Measurements from ENCODE around the gene FBXO2. TPM values are rescaled to one million over a fixed set of nuclear protein-coding genes. Genes with fewer than 3 reads are reported as not detected.
A peak's percentile ranks its signal among the peaks of the same experiment; 100 is the strongest.

Gene FBXO2
- total RNA-seq, 1 donor from 2014 or later, result 15.0 TPM

DNA sequence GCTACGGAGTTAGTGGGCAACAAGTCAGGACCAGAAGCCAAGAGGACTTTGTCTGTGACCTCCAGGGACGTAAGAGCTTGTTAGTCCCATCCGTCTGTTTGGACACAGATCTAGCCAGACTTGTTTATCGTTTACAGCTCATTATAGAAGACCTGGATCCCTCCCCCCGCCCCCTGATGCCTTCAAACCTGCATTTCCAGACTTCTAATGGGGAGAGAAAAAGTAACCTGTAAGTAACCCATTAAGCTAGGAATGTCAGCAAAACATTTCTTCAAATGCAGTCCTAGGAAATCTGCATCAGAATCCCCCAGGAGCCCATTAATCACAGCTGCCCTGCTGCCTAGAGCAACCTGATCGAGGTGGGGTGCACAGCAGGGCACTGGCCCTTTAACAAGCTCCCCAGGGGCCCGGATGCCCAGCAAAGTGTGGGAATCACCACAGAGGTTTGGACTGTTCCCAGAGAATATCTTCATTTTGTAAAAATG, 28.1 kb upstream of the FBXO2 start:
- no peak for ATAC-seq
- no peak for DNase-seq (ENCODE audit: low spot score)

DNA sequence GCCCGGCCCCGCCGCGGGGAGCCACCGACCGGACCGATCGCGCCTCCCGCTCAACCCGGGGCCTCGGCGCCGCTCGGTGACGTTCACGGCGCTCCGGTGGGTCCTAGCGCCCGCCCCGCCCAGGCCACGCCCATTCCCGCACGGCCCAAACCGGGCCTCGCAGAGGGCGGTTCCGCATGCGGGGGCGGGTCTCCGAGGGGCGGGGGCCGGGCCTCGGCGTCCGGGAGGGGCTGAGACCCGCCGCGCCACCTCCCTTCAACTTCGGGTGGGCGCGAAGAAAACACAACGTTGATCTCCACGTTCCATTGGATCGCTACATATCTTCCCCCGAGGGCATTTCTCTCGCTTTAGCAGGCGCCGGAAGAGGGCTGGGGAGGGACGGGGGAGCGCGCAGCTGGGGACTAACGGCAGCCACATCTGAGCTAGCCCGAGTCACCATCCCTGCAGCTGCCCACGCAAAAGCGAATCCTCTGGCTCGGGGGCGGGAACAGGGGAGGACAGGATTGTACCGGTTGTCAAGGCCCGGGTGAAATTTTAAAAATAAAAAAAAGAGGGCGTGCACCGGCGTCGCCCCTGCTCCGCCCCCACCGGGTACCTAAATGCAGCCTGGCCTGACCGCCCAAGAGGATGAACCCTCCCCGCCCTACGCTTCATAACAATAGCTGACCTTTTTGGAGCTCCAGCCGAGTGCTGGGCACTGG, 27.0 kb upstream of the FBXO2 start, which contains the start of gene MAD2L2:
Gene MAD2L2, minus strand, starts transcription at position 78 of the 701 bp plus-strand sequence. CDS start 547 bp downstream, outside the sequence.
- DNase-seq (ENCODE audit: low spot score) (peak; percentile 93), ATAC-seq (peak; percentile 86)

DNA sequence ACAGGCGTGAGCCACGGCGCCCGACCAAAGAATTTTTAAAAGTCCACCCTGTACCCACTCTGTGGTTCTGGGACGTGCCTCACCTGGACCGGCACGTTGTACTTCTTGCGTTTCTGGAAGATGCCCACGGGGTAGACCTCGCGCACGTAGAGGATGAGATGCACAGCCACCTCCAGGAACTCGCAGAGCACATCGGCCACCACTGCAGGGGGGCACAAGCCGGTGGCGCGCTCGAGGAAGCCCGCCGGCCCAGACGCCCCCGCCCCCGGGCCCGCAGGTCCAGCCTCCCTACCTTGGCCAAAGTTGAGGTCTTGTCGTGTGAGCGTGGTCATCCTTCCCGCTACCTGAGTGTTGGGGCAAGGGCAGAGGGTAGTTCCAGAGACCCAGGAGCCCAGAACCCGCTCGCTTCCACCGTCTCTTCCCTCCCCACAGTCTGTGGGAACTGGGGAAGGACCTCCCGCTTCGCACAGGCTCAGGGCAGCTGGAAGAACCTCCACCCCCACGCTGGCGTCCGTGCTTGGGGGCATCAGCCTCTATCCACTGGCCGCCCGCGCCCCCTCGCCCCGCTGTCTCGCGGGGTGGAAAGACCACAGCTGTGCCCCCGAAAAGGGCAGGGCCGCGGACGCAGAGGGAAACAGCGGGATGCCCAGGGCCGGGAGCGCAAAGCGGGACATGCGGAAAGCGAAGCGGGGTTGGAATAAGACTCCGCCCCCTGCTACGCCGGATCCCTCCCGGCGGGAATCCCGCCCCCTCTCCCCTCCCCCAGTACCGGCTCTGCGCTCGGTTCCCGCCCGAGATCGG, 26.2 kb upstream of the FBXO2 start:
- no peak for DNase-seq (ENCODE audit: low spot score)

DNA sequence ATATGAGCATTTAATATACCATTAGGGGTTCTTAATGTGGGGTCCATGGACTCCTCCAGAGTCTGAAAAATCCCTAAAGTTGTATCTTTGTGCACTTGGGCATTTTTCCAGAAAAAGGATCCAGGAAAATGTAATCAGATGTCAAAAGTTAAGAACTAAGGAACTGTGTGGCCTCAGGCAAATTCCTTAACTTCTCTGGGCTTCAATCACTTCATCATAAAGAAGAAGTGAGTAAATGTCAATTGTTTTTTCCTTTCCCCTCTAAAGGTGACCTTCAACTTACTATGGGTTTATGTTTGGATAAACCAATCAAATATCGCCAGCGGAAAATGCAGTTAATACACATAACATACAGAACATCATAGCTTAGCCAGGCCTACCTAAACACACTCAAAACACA, 24.2 kb upstream of the FBXO2 start:
- DNase-seq (ENCODE audit: low spot score), result no peak
- no peak for ATAC-seq

More for the DNA sequence above, 26.2 kb upstream of the FBXO2 start:
- ATAC-seq, result peak; percentile 9

DNA sequence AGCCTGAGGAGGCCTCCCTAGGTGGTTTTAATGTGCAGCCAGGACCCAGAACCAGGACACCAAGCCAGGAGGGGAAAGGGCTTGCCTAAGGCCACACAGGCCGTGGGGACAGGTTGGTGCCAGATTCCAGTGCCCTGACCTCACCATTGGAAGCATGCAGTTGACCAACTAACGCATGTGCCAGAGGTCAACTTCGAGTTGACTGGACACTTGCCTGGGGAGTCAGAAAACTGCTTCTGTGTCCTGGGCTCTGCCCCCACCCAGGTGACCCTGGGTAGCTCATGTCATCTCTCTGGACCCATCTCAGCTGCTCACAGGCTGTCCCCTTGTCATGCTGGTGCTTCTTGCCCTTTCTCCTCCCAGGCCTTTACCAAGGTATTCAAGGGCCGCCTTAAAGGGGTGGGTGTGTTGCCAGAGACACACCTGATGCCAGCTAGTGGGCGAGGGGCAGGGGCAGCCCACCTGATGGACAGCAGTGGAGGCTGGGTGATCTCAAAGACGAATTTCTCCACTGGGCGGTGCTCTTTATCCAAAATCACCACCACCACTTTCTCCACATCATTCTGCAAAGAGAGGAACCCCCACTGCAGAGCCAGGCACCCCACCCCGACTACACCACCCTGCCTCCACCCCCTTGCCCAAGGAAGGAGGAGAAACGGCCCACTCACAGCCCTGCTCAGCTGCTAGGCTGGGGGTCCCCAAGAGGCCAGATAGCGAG, 22.3 kb upstream of the FBXO2 start:
- ATAC-seq, result peak; percentile 64
- peak; percentile 95 for DNase-seq (ENCODE audit: low spot score)

DNA sequence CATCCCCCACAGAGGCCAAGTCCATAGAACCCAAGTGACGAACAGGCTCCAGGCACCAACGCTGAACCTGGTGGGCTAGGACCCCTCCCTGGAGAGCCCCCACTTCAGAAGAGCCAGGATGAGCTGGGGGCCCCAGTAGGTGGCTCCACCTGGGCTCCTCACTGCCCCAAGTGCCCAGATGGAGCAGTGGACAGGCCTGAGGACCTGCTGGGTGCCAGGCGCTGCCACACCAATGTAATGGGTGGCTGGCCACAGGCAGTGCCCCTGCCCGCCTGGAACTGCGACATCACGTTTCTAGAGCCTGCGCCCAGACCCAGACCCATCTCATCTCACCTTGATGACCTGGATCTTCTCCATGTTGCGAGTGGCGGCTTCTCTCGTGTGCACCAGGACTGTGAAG, 21.1 kb upstream of the FBXO2 start:
- ATAC-seq (no peak), DNase-seq (ENCODE audit: low spot score) (no peak)

DNA sequence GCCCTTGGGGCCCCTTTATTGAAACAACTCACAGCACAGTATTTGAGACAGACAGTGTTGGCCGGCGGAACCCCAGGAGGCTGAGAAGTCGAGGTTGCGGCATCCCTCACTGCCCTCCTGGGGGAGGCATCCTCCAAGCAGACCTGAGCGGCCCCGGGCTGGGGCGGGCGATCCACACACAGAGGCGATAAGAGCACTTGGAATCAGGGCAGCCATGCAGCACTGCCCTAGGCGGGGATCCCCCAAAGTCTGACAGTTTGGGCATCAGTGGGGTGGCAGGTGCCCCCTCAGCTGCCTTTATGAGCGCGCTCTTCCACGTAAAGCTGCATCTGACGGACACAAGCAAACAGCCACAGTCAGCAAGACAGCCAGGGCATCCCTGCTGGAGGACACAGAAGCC, 20.3 kb upstream of the FBXO2 start:
- ATAC-seq (no peak), DNase-seq (ENCODE audit: low spot score) (no peak)

DNA sequence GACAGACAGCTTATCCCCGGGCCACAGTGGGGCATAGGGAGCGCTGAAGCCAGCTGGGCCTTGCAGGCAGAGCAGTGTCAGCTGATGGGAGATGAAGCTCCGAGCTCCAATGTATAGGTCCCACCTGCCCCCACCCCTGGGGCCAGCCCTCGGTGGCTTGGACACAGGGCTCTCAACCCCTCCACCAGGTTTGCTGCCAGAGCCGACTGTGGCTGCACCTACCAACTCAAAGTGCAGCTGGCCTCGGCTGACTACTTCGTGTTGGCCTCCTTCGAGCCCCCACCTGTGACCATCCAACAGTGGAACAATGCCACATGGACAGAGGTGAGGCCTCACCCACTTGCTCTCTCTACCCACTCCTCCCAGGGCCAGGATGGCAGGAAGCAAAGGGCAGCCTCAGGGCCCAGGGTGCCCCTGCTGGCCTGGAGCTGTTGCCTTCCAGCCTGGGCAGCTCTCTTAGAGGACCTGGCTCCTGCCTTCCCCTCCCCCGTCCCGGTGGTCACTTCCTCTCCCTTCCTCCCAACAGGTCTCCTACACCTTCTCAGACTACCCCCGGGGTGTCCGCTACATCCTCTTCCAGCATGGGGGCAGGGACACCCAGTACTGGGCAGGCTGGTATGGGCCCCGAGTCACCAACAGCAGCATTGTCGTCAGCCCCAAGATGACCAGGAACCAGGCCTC, 19.0 kb upstream of the FBXO2 start:
- ATAC-seq (peak; percentile 4), DNase-seq (ENCODE audit: low spot score) (no peak)

DNA sequence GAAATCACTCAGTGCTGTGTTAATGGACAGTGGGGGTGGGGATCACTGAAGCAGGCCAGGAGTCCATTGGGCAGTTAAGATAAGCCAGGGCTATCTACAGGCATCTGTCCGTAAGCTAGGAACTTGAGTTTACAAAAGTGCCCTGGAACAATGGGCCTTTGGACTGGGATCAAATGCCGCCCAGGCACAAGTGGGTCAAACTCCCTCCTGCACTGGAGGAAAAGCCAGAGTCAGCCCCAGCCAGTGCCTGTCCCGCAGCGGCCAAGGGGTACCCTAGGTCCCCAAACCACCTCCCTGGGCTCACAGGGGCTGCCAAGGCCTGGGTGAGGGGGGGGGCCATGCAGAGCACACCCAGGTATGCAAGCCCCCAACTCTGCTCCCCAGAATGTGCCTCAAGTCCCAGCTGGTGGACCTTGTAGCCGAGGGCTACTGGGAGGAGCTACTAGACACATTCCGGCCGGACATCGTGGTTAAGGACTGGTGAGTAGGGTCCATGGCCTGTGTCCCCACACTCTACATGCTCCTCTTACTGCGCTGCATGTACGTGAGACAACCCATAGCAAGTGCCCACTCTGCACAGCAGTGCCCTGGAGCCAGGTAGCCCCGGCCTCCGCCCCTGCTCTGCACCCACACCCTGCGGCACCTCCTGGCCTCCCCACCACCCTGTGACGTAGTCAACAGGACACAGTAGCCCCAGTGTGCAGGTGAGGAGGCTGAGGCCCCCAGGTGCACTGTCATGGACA, 17.5 kb upstream of the FBXO2 start:
- peak; percentile 96 for DNase-seq (ENCODE audit: low spot score)
- peak; percentile 80 for ATAC-seq

DNA sequence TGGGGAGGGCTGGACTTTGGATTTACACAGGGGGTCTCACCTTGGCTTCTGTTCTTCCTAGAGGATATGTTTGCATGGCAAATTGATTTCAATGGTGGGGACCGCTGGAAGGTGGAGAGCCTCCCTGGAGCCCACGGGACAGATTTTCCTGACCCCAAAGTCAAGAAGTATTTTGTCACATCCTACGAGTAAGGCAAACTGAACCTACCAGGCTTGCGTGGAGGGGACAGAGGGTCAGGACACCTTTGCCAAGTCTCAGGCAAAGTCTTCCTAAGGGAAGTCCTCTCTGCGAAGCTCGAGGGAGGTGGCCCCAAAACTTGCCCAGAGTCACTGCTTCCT, 16.9 kb upstream of the FBXO2 start:
- ATAC-seq, result no peak
- no peak for DNase-seq (ENCODE audit: low spot score)

DNA sequence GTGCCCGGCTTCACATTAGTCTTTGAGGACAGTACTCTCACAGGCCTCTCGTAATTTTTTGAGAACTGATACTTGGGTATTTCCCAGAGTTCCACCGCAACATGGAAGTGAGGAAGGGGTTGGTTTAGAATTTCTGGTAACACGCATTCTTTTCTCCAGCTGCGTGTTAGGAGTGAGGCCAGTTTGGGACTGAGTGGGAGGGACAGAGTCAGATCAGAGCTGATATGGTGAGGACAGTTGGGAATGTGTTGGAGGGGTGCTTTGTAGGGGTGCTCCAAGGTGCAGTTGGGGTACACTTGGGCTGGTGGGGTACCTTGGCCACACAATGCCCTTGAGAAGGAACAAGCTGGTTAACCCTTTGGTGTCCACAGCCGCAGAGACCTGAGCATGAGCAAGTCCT, 16.5 kb upstream of the FBXO2 start:
- ATAC-seq, result no peak

DNA sequence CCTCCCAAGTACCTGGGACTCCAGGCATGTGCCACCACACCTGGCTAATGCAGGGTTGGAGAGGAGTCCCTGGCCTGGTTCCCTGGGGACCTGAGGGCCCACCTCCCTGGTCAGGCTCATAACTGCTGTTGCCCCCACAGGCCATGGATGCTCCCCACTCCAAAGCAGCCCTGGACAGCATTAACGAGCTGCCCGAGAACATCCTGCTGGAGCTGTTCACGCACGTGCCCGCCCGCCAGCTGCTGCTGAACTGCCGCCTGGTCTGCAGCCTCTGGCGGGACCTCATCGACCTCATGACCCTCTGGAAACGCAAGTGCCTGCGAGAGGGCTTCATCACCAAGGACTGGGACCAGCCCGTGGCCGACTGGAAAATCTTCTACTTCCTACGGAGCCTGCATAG, 14.3 kb upstream of the FBXO2 start:
- DNase-seq (ENCODE audit: low spot score) (no peak), ATAC-seq (no peak)

More for the DNA sequence above, 16.5 kb upstream of the FBXO2 start:
- DNase-seq (ENCODE audit: low spot score), result no peak

DNA sequence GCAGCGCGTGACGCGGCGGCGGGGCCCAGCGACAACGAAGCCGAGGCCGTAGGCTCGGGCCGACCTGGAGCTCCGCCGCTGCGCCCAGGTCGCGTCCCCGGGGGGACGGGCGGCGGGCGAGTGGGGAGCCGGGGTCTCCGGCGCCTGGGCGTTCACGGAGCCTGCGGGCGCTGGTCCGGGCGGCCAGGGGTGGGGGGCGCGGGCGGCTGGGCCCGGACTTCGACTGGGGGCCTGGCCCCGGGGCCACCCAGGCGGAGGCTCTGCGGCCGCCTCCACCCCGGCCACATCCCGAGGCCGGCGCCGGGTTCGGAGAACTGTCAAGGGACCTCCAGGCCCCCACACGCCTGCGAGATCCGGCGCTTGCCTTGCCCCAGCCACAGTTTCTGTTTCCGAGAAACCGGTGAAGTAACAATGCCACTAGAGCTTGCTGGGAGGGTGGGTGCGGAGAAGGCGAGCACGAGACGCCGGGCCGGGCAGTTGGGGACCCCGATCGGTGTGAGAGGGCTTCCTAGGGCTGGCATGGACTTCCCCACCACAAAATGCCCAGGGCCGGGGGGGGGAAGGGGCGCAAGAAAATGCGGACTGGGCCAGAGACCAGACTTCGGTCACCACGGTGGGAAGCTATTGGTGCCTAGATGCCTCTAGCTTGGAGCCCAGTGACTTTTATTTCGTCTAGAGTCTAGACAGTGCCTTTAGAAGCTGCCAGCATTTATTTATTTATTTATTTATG, 10.3 kb upstream of the FBXO2 start:
- DNase-seq (ENCODE audit: low spot score) (no peak), ATAC-seq (peak; percentile 64)

DNA sequence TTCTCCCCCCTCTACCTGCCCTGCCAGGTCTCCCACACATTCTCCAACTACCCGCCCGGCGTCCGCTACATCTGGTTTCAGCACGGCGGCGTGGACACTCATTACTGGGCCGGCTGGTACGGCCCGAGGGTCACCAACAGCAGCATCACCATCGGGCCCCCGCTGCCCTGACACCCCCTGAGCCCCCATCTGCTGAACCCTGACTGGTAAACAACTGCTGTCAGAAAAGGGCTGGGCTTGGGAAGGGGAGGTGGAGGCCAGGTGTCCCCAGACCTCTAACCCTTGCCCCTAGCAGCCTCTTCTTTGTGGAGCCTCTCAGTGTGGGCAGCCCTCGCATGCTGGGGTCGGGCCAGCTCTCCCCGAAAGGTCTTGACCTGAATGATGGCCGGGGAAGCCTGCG, 6.9 kb upstream of the FBXO2 start:
- no peak for ATAC-seq
- no peak for DNase-seq (ENCODE audit: low spot score)

DNA sequence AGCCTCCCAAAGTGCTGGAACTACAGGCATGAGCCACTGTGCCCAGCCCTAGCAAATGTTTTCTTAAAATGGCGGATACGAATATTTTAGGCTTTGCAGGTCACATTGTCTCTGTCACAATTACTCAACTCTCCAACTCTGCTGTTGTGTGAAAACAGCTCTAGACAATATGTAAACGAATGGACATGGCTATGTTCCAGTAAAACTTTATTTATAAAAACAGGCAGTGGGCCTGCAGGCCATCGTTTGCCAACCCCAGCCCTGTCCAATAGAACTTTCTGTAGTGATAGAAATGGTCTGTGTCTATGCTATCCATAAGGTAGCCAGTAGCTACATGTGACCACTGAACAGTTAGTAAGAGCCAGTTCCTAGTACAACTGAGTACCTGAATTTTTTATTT, 5.5 kb upstream of the FBXO2 start:
- no peak for DNase-seq (ENCODE audit: low spot score)
- ATAC-seq, result no peak

DNA sequence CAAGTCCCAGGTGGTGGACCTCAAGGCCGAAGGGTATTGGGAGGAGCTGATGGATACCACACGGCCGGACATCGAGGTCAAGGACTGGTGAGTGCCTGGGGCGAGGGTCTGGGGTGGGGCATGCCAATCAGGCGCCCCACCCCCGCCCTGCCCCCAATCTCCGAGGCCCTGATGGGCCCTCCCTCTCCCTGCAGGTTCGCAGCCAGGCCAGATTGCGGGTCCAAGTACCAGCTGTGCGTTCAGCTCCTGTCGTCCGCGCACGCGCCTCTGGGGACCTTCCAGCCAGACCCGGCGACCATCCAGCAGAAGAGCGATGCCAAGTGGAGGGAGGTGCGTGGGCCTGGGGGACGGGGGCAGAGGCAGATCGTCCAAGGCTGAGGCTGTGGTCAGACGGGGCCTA, 4.3 kb upstream of the FBXO2 start:
- DNase-seq (ENCODE audit: low spot score), result no peak
- ATAC-seq, result no peak

DNA sequence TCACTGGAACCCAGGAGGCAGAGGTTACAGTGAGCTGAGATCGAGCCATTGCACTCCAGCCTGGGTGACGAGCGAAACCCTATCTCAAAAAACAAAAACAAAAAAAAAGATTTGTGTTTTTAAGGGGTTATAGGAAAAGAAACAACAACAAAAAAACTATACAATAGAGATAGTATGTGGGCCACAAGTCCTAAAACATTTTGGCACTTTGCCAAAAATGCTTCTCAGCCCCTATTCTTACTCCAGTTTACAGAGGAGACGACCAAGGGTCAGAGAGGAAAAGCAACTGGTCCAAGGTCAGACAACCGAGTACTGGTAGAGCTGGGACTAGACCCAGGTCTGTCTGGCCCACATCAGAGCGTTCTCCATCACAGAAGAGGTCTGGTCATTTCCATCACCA, 3.4 kb upstream of the FBXO2 start:
- ATAC-seq, result no peak
- no peak for DNase-seq (ENCODE audit: low spot score)

DNA sequence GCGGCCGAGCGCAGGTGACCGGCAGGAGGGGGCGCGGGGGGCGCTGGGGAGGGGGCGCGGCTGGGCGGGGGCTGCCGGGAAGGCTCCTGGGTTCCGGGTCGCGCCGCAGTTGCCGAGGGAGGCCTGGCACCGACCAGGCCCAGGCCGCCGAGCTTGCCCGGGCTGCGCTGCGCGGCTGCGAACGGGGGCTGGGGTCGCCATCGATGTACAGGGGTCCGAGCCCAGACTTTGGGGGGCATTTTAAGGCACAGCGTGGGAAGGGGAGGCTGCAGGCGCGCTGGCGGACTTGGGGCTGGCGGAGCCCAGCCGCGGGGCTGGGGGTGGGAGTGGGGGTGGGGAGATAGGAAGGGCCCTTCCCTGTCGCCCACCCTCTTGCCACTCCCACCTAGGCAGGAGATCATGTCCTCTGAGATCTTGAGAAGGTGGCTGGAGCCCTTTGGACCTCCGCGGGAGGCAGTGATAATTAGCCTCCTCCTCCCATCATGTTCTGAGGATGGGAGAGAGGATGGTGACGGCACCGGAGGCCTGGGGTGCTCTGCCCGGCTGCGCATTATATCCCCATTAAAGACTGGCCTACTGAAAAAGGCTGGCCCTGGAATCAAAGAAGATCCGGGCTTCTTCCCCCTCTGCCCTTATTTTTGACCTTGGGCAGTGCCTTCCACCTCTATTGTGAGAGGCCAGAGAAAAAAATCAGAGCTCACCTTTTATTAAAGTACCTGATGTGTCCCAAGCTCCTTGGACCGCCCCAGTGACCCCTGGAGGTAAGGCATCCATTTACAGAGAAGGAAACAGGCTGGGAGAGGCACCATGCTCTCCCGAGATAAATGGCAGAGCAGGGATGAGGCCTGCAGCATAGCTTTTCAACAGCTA, 945 bp upstream of the FBXO2 start:
- no peak for ATAC-seq
- no peak for DNase-seq (ENCODE audit: low spot score)

DNA sequence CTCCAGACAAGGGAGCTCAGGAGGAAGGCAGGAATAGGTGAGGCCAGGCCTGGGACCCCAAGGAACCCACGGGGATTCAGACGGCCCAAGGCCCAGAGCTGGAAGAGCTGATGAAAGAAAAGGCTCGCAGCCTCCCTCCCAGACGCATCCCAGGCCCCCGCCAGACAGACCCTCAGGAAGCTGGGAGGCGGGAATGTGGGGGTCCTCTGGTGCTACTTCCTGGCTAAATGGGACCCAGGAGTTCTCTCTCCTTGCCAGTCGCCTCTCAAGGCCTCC, 430 bp downstream of the FBXO2 start:
- ATAC-seq (no peak), DNase-seq (ENCODE audit: low spot score) (no peak)
